ENCODE measurements around the gene LDLRAD4. TPM values are rescaled to one million over a fixed set of nuclear protein-coding genes. Genes with fewer than 3 reads are reported as not detected.

The LDLRAD4 gene
- total RNA-seq, 2 donors from 2014 or later: 11.7 to 17.0 TPM

DNA sequence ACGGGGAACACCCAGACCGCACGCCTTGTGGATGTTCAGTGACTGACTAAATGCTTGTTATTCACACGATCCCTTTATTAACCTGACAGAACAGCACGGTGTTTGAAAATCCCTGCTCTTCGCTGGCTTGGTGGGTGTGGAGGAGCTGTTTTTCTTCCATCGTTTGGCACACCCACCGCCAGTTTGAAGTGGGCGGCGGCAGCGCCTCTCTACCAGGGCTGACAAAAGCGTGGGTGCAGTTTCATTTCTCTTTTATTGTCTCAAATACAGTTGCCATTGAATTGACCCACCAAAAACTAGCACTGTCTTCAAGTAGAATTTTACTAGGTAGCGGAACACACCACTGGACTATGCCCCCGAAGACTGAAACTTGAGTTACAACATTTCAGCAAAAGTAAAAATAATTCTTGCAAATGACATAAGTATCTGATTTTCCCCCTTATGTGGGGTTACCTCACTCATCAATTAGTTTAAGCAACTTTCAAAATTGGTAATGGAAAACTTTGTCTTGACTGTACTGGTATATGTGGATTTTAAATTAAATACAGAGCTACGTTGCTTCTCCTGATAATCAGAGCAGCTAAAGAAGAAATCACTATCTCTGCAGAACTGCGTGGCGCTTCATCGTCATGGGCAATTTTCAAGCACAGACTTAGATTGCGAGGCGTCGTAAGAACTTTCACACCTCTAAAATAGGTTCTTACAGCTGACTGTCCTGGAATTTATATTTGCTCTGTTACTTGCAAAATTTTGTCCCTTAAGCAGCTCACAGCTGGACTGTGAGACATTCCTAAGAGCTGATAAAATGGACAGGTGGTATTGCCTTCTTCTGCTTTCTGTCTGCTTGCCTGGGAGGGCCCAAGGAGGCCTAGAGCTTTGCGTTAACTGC, 60.9 kb downstream of the LDLRAD4 start:
- TF ChIP-seq, protein P1, sequence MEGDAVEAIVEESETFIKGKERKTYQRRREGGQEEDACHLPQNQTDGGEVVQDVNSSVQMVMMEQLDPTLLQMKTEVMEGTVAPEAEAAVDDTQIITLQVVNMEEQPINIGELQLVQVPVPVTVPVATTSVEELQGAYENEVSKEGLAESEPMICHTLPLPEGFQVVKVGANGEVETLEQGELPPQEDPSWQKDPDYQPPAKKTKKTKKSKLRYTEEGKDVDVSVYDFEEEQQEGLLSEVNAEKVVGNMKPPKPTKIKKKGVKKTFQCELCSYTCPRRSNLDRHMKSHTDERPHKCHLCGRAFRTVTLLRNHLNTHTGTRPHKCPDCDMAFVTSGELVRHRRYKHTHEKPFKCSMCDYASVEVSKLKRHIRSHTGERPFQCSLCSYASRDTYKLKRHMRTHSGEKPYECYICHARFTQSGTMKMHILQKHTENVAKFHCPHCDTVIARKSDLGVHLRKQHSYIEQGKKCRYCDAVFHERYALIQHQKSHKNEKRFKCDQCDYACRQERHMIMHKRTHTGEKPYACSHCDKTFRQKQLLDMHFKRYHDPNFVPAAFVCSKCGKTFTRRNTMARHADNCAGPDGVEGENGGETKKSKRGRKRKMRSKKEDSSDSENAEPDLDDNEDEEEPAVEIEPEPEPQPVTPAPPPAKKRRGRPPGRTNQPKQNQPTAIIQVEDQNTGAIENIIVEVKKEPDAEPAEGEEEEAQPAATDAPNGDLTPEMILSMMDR (IDR thresholded peaks at IDR 0.05): no peak
- Histone ChIP-seq H3K27ac (no peak overlapping the region), H3K9ac (ENCODE audit: low read depth in 2 of 2, low read length in 2 of 2) (no peak overlapping the region), H3K4me3 (no peak overlapping the region), H3K27me3 (no peaks in the 10 kb centered on the region), H3K9me3 (no peaks in the 10 kb centered on the region), H3K4me1 (no peaks in the 10 kb centered on the region), H3K36me3 (no peaks in the 10 kb centered on the region)
- DNase-seq: no peak
- intact Hi-C loops (cut with DNase I): no loop called here

GRCh38 chr18:13280070-13280795, 61.7 kb downstream of the LDLRAD4 start:
- TF ChIP-seq, protein P1 (IDR thresholded peaks at IDR 0.05): no peak
- H3K9me3 ChIP-seq: no peaks in the 10 kb centered on the region
- H3K27ac ChIP-seq: no peak overlapping the region
- no peaks in the 10 kb centered on the region for H3K36me3 ChIP-seq
- intact Hi-C loops (cut with DNase I): no loop called here
- H3K4me1 ChIP-seq: no peaks in the 10 kb centered on the region
- no peak overlapping the region for H3K4me3 ChIP-seq
- DNase-seq: no peak
- H3K9ac ChIP-seq (ENCODE audit: low read depth in 2 of 2, low read length in 2 of 2): no peak overlapping the region
- H3K27me3 ChIP-seq: no peaks in the 10 kb centered on the region

DNA sequence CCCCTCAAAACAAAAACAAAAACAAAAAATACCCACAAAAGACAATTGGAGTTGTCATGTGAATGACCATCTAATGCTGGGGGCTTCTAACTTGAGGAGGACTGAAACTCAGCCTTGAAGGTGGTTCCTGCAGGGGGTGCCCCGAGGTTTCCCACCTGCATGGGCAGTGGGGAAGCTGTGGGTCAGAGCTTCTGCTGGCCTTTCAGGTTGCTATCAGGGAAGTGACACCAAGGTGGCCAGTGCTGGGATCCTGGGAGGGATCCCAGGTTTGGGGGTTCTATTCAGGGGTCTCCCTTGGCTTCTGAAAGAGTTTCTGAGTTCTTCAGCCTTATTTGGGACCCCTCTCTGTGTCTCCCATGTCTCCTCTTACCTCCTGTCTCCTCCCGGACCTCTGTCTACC, 62.8 kb downstream of the LDLRAD4 start:
- DNase-seq: no peak

DNA sequence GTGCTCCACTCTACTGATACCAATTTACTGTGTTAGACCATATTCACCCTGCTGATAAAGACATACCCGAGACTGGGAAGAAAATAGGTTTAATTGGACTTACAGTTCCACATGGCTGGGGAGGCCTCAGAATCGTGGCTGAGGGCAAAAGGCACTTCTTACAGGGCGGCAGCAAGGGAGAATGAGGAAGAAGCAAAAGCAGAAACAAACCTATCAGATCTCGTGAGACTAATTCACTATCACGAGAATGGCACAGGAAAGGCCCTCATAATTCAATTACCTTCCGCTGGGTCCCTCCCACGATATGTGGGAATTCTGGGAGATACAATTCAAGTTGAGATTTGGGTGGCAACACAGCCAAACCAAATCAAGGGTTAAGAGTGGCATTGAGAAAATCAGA, 65.2 kb downstream of the LDLRAD4 start:
- Histone ChIP-seq H3K9ac (ENCODE audit: low read depth in 2 of 2, low read length in 2 of 2) (no peak overlapping the region), H3K27me3 (no peaks in the 10 kb centered on the region), H3K9me3 (no peaks in the 10 kb centered on the region), H3K4me1 (no peaks in the 10 kb centered on the region), H3K36me3 (no peaks in the 10 kb centered on the region), H3K4me3 (no peak overlapping the region), H3K27ac (no peak overlapping the region)
- no peak for DNase-seq
- TF ChIP-seq, protein P1 (IDR thresholded peaks at IDR 0.05): no peak
- intact Hi-C loops (cut with DNase I): no loop called here

More for the DNA sequence above, 62.8 kb downstream of the LDLRAD4 start:
- no peak overlapping the region for H3K27ac ChIP-seq
- no peaks in the 10 kb centered on the region for H3K4me1 ChIP-seq
- H3K4me3 ChIP-seq: no peak overlapping the region
- TF ChIP-seq, protein P1 (IDR thresholded peaks at IDR 0.05): no peak
- H3K36me3 ChIP-seq: no peaks in the 10 kb centered on the region
- H3K9me3 ChIP-seq: no peaks in the 10 kb centered on the region
- intact Hi-C loops (cut with DNase I): no loop called here
- no peaks in the 10 kb centered on the region for H3K27me3 ChIP-seq
- H3K9ac ChIP-seq (ENCODE audit: low read depth in 2 of 2, low read length in 2 of 2): no peak overlapping the region

DNA sequence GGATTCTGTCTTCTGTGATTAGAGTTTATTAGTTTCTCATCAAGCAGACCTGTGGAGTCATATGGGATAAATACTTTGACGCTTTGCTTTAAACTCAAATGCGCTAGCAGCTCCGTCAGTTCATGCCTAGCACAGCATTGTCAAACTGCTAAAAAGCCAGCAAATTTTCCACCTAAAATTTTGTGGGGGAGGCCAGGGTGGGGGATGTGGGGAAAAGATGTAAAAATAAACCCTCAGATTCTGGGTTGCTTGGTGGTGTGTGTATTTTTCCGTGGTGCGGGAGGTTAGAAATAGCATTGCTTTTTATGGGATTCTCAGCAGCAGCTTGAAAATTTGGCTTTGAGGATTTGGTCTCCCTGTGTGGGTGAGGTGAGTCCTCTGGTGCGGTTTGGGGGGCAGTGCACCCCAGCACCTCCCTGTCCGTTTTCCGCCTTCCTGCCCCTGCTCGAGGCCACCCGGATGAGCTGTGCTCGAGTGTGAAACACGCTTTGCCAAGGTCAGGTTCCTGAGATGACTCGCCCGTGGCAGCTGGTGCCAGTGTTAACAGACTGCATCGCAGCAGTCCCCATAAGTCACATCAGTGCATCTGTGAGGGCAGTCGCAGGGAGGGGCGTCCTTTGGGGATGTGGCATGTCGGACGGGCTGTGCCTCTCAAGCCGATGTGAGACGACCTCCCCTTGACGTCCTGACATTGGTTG, 65.9 kb downstream of the LDLRAD4 start:
- Histone ChIP-seq H3K27me3 (no peaks in the 10 kb centered on the region), H3K9ac (ENCODE audit: low read depth in 2 of 2, low read length in 2 of 2) (no peak overlapping the region), H3K9me3 (no peaks in the 10 kb centered on the region), H3K4me1 (no peaks in the 10 kb centered on the region), H3K4me3 (no peak overlapping the region), H3K36me3 (no peaks in the 10 kb centered on the region), H3K27ac (no peak overlapping the region)
- TF ChIP-seq, protein P1 (IDR thresholded peaks at IDR 0.05): no peak
- intact Hi-C loops (cut with DNase I): no loop called here
- no peak for DNase-seq
